ENCODE results near the gene MTA3. TPM values are rescaled to one million over a fixed set of nuclear protein-coding genes. Genes with fewer than 3 reads are reported as not detected.
"Not testable (repeated sequence)": the region's sequence is repeated elsewhere in the genome, so short reads cannot be mapped to it uniquely, and the experiment has no call there.

Gene MTA3
- total RNA-seq, 1 donor from 2014 or later, result 39.8 TPM

DNA sequence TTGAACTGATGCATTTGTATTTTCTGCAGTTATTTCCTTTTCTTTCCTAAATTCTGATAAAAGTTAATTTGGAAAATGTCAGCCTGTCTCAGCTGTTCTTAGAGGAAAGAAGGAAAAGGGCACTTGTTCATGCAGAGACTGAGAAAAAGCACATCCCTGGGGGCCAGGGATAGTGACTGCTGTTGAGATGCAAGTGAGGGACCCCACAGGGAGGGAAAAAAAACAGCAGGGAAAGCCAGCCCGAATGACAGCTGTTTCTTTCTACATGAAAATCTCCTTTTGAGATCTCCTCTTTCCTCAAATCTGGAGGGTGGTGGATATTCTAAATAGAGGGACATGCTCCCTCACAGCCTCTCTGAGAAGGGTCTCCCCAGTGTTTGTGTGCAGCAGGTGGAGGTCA is 14.0 kb upstream of the MTA3 start:
- Mint-ChIP-seq H3K9me3 (no peaks in the 10 kb centered on the region), H3K36me3 (ENCODE audit: low read depth) (no peaks in the 10 kb centered on the region)
- intact Hi-C loops (cut with micrococcal nuclease), result no loop called here

DNA sequence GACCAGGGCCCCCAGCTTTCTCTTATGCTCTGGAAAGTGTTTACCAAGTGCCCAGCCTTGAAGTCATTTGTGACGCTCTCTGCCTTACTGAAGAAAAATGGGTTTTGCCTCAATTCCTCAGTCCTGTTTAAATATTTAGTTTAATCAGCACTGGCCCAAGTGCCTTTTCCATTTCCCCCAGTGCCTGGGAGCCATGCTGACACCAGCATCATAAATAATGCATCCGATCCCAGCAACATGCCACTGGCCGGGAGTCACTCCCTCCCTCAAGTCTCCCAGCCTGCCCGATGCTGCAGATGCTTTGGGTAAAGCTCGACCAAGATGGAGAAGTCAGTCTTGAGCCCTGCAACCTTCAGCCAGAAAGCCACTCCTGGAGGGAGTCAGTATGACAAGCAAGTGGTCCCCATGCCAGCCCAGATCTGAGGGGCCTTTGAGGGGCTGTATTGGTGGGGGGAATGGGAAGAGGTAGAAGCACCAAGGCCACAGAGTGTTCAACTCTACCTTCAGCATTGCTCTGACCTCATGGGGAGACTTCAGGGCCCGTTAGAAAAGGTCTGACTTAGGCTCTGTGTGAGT is 12.0 kb upstream of the MTA3 start:
- Mint-ChIP-seq H3K4me1 (ENCODE audit: low read depth) (no peaks in the 10 kb centered on the region), H3K4me3 (ENCODE audit: low read depth) (no peak overlapping the region), H3K36me3 (ENCODE audit: low read depth) (no peaks in the 10 kb centered on the region), H3K27ac (no peak overlapping the region), H3K27me3 (ENCODE audit: low read depth) (peaks cover 2% of the 10 kb centered on the region), H3K9me3 (no peaks in the 10 kb centered on the region)
- no peak for DNase-seq (ENCODE audit: low spot score)
- intact Hi-C loops (cut with micrococcal nuclease), result no loop called here

More for the DNA sequence above, 14.0 kb upstream of the MTA3 start:
- DNase-seq (ENCODE audit: low spot score), result no peak
- no peak overlapping the region for H3K27ac Mint-ChIP-seq
- no peak overlapping the region for H3K4me3 Mint-ChIP-seq (ENCODE audit: low read depth)
- no peaks in the 10 kb centered on the region for H3K4me1 Mint-ChIP-seq (ENCODE audit: low read depth)
- H3K27me3 Mint-ChIP-seq (ENCODE audit: low read depth), result no peaks in the 10 kb centered on the region

- Mint-ChIP-seq H3K9me3 (no peaks in the 10 kb centered on the region), H3K36me3 (ENCODE audit: low read depth) (no peaks in the 10 kb centered on the region), H3K4me3 (ENCODE audit: low read depth) (no peak overlapping the region), H3K4me1 (ENCODE audit: low read depth) (no peaks in the 10 kb centered on the region), H3K27ac (no peak overlapping the region), H3K27me3 (ENCODE audit: low read depth) (peaks cover 2% of the 10 kb centered on the region)
- DNase-seq (ENCODE audit: low spot score), result no peak
- intact Hi-C loops (cut with micrococcal nuclease), result no loop called here
These were observed 11.1 kb upstream of the MTA3 start for GRCh38 chr2:42557306-42557705.

DNA sequence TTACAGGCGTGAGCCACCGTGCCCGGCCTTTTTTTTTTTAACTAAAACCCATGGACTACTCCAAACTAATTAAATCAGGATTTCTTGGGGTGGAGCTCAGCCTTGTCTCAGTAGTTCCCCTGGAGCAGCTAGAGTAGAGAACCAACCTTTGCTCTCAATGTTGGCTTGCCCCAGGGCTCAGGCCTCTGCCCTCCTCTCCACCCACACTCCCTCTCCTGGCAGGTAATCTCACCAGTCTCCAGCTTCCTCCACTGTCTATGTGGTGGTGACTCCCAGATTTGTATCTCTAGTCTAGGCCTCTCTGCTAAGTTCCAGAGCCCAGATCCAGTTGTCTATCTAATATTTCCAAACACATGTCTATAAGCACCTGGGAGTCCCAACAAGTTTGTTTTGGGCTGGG is 9.6 kb upstream of the MTA3 start:
- no peaks in the 10 kb centered on the region for H3K9me3 Mint-ChIP-seq
- H3K4me1 Mint-ChIP-seq (ENCODE audit: low read depth), result no peaks in the 10 kb centered on the region
- DNase-seq (ENCODE audit: low spot score), result no peak
- H3K27ac Mint-ChIP-seq, result no peak overlapping the region
- H3K27me3 Mint-ChIP-seq (ENCODE audit: low read depth), result peaks cover 5% of the 10 kb centered on the region
- H3K4me3 Mint-ChIP-seq (ENCODE audit: low read depth), result no peak overlapping the region
- no peaks in the 10 kb centered on the region for H3K36me3 Mint-ChIP-seq (ENCODE audit: low read depth)
- intact Hi-C loops (cut with micrococcal nuclease), result no loop called here

GRCh38 chr2:42560133-42560532 is 8.3 kb upstream of the MTA3 start:
- H3K27ac Mint-ChIP-seq; H3K36me3 Mint-ChIP-seq (ENCODE audit: low read depth); H3K4me1 Mint-ChIP-seq (ENCODE audit: low read depth); H3K9me3 Mint-ChIP-seq; DNase-seq (ENCODE audit: low spot score); intact Hi-C loops (cut with micrococcal nuclease); H3K27me3 Mint-ChIP-seq (ENCODE audit: low read depth); H3K4me3 Mint-ChIP-seq (ENCODE audit: low read depth): not testable (repeated sequence)

DNA sequence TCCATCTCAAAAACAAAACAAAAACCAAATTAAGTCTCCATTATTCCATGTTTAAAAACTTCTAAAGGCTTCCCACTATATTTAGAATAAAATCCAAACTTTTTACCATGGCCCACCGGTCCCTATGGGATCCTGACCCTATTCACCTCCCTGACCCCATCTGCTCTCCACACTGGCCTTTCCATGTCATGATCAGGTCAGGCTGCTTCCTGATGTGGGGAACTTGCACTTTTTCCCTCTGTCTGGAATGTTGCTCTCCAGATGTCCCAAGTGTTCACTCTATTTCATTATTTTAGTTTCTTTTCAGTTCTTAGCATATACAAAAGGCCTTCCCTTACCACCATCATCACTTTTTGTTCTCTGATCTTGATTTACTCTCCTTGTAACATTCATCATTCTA is 7.5 kb upstream of the MTA3 start:
- Mint-ChIP-seq H3K9me3 (no peaks in the 10 kb centered on the region), H3K27ac (no peak overlapping the region), H3K4me3 (ENCODE audit: low read depth) (no peak overlapping the region), H3K36me3 (ENCODE audit: low read depth) (no peaks in the 10 kb centered on the region), H3K4me1 (ENCODE audit: low read depth) (no peaks in the 10 kb centered on the region), H3K27me3 (ENCODE audit: low read depth) (peaks cover 5% of the 10 kb centered on the region)
- intact Hi-C loops (cut with micrococcal nuclease), result no loop called here
- no peak for DNase-seq (ENCODE audit: low spot score)

DNA sequence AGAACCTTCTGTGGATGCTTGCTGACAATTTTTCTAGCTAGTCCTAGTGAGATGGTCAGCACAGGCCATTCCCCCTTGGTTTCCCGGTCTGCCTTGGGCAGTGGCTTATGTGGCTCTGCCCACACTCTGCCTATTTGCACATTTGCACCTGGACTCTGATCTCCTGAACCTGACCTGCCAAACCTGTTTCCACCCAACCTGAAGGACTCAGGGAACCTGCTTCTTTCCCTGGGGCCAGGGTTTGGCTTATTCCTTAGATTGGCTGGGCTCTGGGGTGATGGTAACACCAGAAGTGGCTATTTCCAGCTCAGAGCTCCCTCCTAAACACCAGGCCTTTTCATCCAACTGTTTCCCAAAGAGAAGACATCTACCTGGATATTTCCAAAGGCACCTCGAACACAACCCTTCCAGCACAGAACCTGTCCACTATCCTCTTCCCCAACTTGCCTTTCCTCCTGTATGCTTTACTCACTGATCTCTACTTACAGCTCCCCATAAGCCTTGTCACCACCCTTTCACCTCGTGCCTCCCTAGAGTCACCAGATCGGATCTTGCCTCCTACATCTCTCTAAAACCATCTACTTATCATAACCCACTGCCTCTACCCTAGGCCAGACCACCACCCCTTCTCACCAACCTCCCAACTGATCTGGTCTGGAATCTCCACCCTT is 5.8 kb upstream of the MTA3 start:
- H3K27ac Mint-ChIP-seq, result no peak overlapping the region
- no peaks in the 10 kb centered on the region for H3K36me3 Mint-ChIP-seq (ENCODE audit: low read depth)
- no peak overlapping the region for H3K4me3 Mint-ChIP-seq (ENCODE audit: low read depth)
- H3K9me3 Mint-ChIP-seq, result no peaks in the 10 kb centered on the region
- peaks cover 5% of the 10 kb centered on the region for H3K27me3 Mint-ChIP-seq (ENCODE audit: low read depth)
- H3K4me1 Mint-ChIP-seq (ENCODE audit: low read depth), result peaks cover 13% of the 10 kb centered on the region
- intact Hi-C loops (cut with micrococcal nuclease), result no loop called here
- DNase-seq (ENCODE audit: low spot score), result no peak

GRCh38 chr2:42566025-42566424 is 2.4 kb upstream of the MTA3 start:
- peaks cover 6% of the 10 kb centered on the region for H3K36me3 Mint-ChIP-seq (ENCODE audit: low read depth)
- no peak overlapping the region for H3K27ac Mint-ChIP-seq
- no peaks in the 10 kb centered on the region for H3K9me3 Mint-ChIP-seq
- DNase-seq (ENCODE audit: low spot score), result no peak
- peaks cover 22% of the 10 kb centered on the region for H3K4me1 Mint-ChIP-seq (ENCODE audit: low read depth)
- intact Hi-C loops (cut with micrococcal nuclease), result loop anchor here (2.0 to 5.0 kb wide), 3 partner anchors 51 to 204 kb away; partner anchors contain the start of gene COX7A2L
- H3K27me3 Mint-ChIP-seq (ENCODE audit: low read depth), result peaks cover 3% of the 10 kb centered on the region
- no peak overlapping the region for H3K4me3 Mint-ChIP-seq (ENCODE audit: low read depth)

- Mint-ChIP-seq H3K4me1 (ENCODE audit: low read depth) (peaks cover 22% of the 10 kb centered on the region), H3K36me3 (ENCODE audit: low read depth) (peaks cover 10% of the 10 kb centered on the region), H3K4me3 (ENCODE audit: low read depth) (peak overlapping the region; percentile 69), H3K27me3 (ENCODE audit: low read depth) (peaks cover 3% of the 10 kb centered on the region), H3K27ac (no peak overlapping the region), H3K9me3 (no peaks in the 10 kb centered on the region)
- no peak for DNase-seq (ENCODE audit: low spot score)
- intact Hi-C loops (cut with micrococcal nuclease), result loop anchor here (2.0 to 5.0 kb wide), 3 partner anchors 50 to 205 kb away; partner anchors contain the start of gene COX7A2L
These were observed 1.6 kb upstream of the MTA3 start for GRCh38 chr2:42566837-42567321.

DNA sequence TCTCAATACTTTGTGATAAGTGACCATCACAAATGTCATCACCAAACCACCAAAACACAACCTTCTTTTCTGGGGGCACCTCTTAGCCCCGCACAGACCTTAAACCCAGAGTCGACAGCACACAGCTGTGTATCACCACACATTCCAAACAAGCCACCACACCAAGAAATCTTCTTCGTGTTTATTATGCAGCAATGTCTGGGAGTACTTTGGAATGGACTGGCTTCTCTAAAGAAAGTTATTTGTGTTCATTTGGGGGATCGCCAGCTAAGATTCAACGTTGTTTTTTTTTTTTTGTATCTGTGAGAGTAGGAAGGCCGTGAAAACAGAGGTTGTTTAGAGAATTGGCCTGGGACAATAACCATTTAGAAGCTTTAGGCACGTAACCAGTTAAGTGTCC is 1.1 kb upstream of the MTA3 start:
- H3K27ac Mint-ChIP-seq, result peak overlapping the region; percentile 53
- peaks cover 10% of the 10 kb centered on the region for H3K36me3 Mint-ChIP-seq (ENCODE audit: low read depth)
- H3K27me3 Mint-ChIP-seq (ENCODE audit: low read depth), result peaks cover 3% of the 10 kb centered on the region
- peak overlapping the region; percentile 69 for H3K4me3 Mint-ChIP-seq (ENCODE audit: low read depth)
- no peaks in the 10 kb centered on the region for H3K9me3 Mint-ChIP-seq
- DNase-seq (ENCODE audit: low spot score), result no peak
- intact Hi-C loops (cut with micrococcal nuclease), result loop anchor here (2.0 to 5.0 kb wide), 3 partner anchors 50 to 205 kb away; partner anchors contain the start of gene COX7A2L
- H3K4me1 Mint-ChIP-seq (ENCODE audit: low read depth), result peaks cover 22% of the 10 kb centered on the region

GRCh38 chr2:42567806-42568400 is 529 bp upstream of the MTA3 start:
- intact Hi-C loops (cut with micrococcal nuclease), result loop anchor here (2.0 to 5.0 kb wide), 3 partner anchors 49 to 206 kb away; partner anchors contain the start of gene COX7A2L
- Mint-ChIP-seq H3K27me3 (ENCODE audit: low read depth) (peaks cover under 1% of the 10 kb centered on the region), H3K4me1 (ENCODE audit: low read depth) (peaks cover 22% of the 10 kb centered on the region), H3K27ac (peak overlapping the region; percentile 68), H3K36me3 (ENCODE audit: low read depth) (peaks cover 16% of the 10 kb centered on the region), H3K9me3 (no peaks in the 10 kb centered on the region), H3K4me3 (ENCODE audit: low read depth) (peak overlapping the region; percentile 69)
- DNase-seq (ENCODE audit: low spot score), result no peak

DNA sequence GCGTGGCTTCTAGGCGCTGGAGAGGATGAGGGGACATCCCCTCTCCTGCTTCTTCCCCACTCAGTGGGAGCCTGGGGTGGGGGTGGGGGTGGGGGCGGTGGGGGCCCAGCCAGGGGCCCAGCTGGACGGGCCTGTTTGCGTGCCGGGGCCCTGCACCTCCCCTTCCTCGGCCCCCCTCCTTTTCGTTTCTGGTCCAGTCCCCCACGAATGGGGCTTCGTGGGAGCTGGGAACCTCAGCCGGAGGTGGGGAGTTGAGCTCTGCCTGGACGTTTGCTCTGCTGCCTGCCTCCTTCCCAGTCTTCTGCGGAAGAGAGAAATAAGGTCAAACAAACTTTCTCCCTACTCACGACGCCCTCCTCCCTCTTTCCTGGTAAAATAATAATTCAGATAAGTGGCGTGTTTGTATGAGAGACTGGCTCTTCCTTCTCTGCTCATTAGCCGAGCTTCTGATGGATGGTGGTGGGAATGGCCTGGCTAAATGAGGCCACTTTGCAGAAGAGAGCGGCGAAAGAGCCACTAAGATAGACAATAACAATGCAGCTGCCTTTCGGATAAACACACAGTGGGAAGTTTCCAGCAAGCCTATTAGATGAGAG is 782 bp downstream of the MTA3 start:
- Mint-ChIP-seq H3K36me3 (ENCODE audit: low read depth) (peaks cover 18% of the 10 kb centered on the region), H3K9me3 (no peaks in the 10 kb centered on the region), H3K27ac (peak overlapping the region; percentile 98), H3K4me3 (ENCODE audit: low read depth) (peak overlapping the region; percentile 98), H3K4me1 (ENCODE audit: low read depth) (peaks cover 22% of the 10 kb centered on the region), H3K27me3 (ENCODE audit: low read depth) (no peaks in the 10 kb centered on the region)
- intact Hi-C loops (cut with micrococcal nuclease), result loop anchor here (5.0 kb wide), 2 partner anchors 48 to 207 kb away; partner anchors contain the start of gene COX7A2L
- no peak for DNase-seq (ENCODE audit: low spot score)

All from activated T-helper 2 cell treated with anti-CD3 and anti-CD28 coated beads, Interferon-gamma antibody, Interleukin-2, Interleukin-4, amounts not matched to agents 10 μg/mL and 5 μg/mL and 100 μg/mL, durations not matched to agents 14 hours and 24 hours and 36 hours (primary cell).